K562 (cell line): ENCODE measurements around the gene IL12RB2. TPM values are rescaled to one million over a fixed set of nuclear protein-coding genes. Genes with fewer than 3 reads are reported as not detected.
"Not testable (repeated sequence)": the region's sequence is repeated elsewhere in the genome, so short reads cannot be mapped to it uniquely, and the experiment has no call there.

Source experiments
- polyA plus RNA-seq, 8 experiments: library from polyadenylated mRNA; depleted of rRNA in 4 of 8; stranded (reverse) in 5 of 8; unstranded in 3 of 8; fragments of >200 nt; fragmentation: Nextera tagmentation in 2 of 8; fragmentation: Illumina TruSeq in 1 of 8; extraction: Ambion mirVana in 2 of 8; extraction: Trizol in 1 of 8; gene quantifications; 2 replicates each; pipeline versions ENCODE4 v1.2.1 to v1.2.3, GENCODE V29; 2011 to 2014; ENCODE audit warnings: inconsistent platforms in 1 of 8, missing spikeins in 1 of 8
- total RNA-seq, 7 experiments: library from RNA; depleted of rRNA in 6 of 7; stranded (reverse); fragments of >200 nt in 6 of 7; fragmentation: Illumina TruSeq in 2 of 7; extraction: Trizol in 2 of 7; gene quantifications; 2 replicates each; pipeline versions ENCODE4 v1.2.1 to v1.2.3, GENCODE V29; 2011 to 2021; ENCODE audit warnings: low replicate concordance in 1 of 7
- TF ChIP-seq, protein P1 (sequence below), 2 experiments: fragments of 450-650 bp; formaldehyde crosslinking in 1 of 2; IDR thresholded peaks; 2 replicates each; pipeline versions ENCODE4 v1.4.0 to v1.6.1; 2014 to 2020; ENCODE audit warnings: mild to moderate bottlenecking in 2 of 2, borderline replicate concordance in 1 of 2, low read depth in 1 of 2

Gene IL12RB2
- total and polyA plus RNA-seq, 9 of the 15 experiments (the other 6 are each of a cell fraction or from before 2014, with no cell fraction given): 0.39 to 3.3 (median 1.9) TPM

DNA sequence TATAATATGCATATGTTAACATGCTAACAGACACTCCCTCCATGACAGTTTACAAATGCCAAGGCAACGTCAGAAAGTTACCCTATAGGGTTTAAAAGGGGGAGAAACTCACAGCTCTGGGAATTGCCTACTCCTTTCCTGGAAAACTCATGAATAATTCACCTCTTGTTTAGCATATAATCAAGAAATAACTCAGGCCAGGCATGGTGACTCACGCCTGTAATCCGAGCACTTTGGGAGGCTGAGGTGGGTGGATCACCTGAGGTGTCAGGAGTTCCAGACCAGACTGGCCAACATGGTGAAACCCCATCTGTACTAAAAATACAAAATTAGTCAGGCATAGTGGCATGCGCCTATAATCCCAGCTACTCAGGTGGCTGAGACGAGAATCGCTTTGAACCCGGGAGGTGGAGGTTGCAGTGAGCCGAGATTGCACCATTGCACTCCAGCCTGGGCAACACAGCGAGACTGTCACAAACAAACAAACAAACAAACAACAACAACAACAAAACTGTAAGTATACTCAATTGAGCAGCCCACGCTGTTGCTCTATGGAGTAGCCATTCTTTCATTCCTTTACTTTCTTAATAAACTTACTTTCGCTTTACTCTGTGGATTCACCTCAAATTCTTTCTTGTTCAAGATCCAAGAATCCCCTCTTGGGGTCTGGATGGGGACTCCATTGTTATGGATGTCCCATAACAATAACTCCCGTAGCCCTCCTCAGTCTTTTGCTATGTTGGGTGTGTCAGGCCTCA lies 92.5 kb downstream of the IL12RB2 start (continued):
- TF ChIP-seq, protein P1, sequence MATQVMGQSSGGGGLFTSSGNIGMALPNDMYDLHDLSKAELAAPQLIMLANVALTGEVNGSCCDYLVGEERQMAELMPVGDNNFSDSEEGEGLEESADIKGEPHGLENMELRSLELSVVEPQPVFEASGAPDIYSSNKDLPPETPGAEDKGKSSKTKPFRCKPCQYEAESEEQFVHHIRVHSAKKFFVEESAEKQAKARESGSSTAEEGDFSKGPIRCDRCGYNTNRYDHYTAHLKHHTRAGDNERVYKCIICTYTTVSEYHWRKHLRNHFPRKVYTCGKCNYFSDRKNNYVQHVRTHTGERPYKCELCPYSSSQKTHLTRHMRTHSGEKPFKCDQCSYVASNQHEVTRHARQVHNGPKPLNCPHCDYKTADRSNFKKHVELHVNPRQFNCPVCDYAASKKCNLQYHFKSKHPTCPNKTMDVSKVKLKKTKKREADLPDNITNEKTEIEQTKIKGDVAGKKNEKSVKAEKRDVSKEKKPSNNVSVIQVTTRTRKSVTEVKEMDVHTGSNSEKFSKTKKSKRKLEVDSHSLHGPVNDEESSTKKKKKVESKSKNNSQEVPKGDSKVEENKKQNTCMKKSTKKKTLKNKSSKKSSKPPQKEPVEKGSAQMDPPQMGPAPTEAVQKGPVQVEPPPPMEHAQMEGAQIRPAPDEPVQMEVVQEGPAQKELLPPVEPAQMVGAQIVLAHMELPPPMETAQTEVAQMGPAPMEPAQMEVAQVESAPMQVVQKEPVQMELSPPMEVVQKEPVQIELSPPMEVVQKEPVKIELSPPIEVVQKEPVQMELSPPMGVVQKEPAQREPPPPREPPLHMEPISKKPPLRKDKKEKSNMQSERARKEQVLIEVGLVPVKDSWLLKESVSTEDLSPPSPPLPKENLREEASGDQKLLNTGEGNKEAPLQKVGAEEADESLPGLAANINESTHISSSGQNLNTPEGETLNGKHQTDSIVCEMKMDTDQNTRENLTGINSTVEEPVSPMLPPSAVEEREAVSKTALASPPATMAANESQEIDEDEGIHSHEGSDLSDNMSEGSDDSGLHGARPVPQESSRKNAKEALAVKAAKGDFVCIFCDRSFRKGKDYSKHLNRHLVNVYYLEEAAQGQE (IDR thresholded peaks at IDR 0.05; ENCODE audit: borderline replicate concordance): peak; percentile 40; the same call in 1 of the 2 replicates
- TF ChIP-seq, protein P1 (CRISPR knock-in tag; IDR thresholded peaks at IDR 0.05; ENCODE audit: low read depth): not testable (repeated sequence)
